Adrenal gland (tissue), 5 donors: ENCODE measurements around the gene ALOX12B.

Experiments
- POLR2A ChIP-seq, 2 donors: fragments of 450-650 bp; IDR thresholded peaks; one replicate each; pipeline ENCODE4 v1.6.1; 2017; ENCODE audit warnings: antibody characterized with exemption in 2 of 2, mild to moderate bottlenecking in 2 of 2, moderate library complexity in 1 of 2
- TF ChIP-seq, protein P1 (sequence below), 6 experiments: fragments of 450-650 bp in 4 of 6; fragments of 200-600 bp in 2 of 6; sonication (generic) in 1 of 6; IDR thresholded peaks; 1 replicate in 5 of 6; 2 replicates in 1 of 6; pipeline versions ENCODE4 v1.5.1 to v1.8.0; 2016 to 2021; ENCODE audit warnings: antibody characterized with exemption in 6 of 6, mild to moderate bottlenecking in 2 of 6, moderate library complexity in 1 of 6
- donor health status: DM: no; HTN: no; CAD: no.

DNA sequence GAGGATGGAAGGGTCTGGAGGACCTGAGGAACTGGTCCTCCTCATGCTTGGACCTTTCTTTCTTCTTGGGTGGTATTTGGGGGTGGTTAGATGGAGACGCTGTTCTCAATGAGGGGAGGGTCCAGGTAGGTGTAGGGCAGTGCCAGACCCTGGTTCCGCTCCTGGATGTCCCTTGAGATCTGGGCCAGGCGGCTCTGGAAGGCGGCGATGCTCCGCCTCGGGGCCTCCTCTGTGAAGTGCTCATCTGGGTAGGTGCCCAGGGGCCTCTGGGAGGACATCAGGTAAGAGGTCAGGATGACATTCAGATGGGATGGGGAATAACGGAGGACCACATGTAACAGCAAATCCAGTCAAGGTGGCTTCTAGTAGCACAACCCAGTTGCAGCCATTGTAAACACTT lies 9.0 kb upstream of the ALOX12B start:
- TF ChIP-seq POLR2A (IDR thresholded peaks at IDR 0.05), result no peak
- TF ChIP-seq, protein P1, sequence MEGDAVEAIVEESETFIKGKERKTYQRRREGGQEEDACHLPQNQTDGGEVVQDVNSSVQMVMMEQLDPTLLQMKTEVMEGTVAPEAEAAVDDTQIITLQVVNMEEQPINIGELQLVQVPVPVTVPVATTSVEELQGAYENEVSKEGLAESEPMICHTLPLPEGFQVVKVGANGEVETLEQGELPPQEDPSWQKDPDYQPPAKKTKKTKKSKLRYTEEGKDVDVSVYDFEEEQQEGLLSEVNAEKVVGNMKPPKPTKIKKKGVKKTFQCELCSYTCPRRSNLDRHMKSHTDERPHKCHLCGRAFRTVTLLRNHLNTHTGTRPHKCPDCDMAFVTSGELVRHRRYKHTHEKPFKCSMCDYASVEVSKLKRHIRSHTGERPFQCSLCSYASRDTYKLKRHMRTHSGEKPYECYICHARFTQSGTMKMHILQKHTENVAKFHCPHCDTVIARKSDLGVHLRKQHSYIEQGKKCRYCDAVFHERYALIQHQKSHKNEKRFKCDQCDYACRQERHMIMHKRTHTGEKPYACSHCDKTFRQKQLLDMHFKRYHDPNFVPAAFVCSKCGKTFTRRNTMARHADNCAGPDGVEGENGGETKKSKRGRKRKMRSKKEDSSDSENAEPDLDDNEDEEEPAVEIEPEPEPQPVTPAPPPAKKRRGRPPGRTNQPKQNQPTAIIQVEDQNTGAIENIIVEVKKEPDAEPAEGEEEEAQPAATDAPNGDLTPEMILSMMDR (IDR thresholded peaks at IDR 0.05), result no peak
